Astrocyte (in vitro differentiated cells and primary cell): Measurements from ENCODE around the gene CDH18.

Experiments used
- EZH2 ChIP-seq: IDR thresholded peaks from 2 replicates; pipeline ENCODE4 v1.6.1; 2012; ENCODE audit warnings: mild to moderate bottlenecking, low read length, inconsistent platforms; ENCODE audit not compliant: insufficient read depth
- TF ChIP-seq, protein P1 (sequence below): IDR thresholded peaks from 2 replicates; pipeline ENCODE4 v1.5.1; 2011; ENCODE audit warnings: low read depth, mild to moderate bottlenecking, inconsistent platforms, low read length, moderate library complexity; ENCODE audit not compliant: insufficient read depth

GRCh38 chr5:19536387-19536786 is 451.6 kb downstream of the CDH18 start:
- TF ChIP-seq, protein P1, sequence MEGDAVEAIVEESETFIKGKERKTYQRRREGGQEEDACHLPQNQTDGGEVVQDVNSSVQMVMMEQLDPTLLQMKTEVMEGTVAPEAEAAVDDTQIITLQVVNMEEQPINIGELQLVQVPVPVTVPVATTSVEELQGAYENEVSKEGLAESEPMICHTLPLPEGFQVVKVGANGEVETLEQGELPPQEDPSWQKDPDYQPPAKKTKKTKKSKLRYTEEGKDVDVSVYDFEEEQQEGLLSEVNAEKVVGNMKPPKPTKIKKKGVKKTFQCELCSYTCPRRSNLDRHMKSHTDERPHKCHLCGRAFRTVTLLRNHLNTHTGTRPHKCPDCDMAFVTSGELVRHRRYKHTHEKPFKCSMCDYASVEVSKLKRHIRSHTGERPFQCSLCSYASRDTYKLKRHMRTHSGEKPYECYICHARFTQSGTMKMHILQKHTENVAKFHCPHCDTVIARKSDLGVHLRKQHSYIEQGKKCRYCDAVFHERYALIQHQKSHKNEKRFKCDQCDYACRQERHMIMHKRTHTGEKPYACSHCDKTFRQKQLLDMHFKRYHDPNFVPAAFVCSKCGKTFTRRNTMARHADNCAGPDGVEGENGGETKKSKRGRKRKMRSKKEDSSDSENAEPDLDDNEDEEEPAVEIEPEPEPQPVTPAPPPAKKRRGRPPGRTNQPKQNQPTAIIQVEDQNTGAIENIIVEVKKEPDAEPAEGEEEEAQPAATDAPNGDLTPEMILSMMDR = no peak
- no peak for TF ChIP-seq EZH2
